GM12873 (cell line): ENCODE data around the gene ZC3H4.

ENCODE experiments used
- CTCF ChIP-seq: IDR thresholded peaks from 2 replicates; pipeline ENCODE4 v1.5.1; 2012; ENCODE audit warnings: low read depth, mild to moderate bottlenecking, moderate library complexity, low read length, control low read depth; ENCODE audit not compliant: insufficient read depth; ENCODE audit errors: missing control alignments

Gene ZC3H4

GRCh38 chr19:47096100-47096704, 17.4 kb downstream of the ZC3H4 start:
- TF ChIP-seq CTCF, result no peak

- TF ChIP-seq CTCF, result no peak
Observed at GRCh38 chr19:47095476-47096099, 18.0 kb downstream of the ZC3H4 start.

GRCh38 chr19:47094557-47095475, 18.8 kb downstream of the ZC3H4 start:
- TF ChIP-seq CTCF, result no peak

- no peak for TF ChIP-seq CTCF
Observed at GRCh38 chr19:47093841-47094240, 19.7 kb downstream of the ZC3H4 start.

- no peak for TF ChIP-seq CTCF
Observed at GRCh38 chr19:47093254-47093653, 20.3 kb downstream of the ZC3H4 start.

- TF ChIP-seq CTCF, result no peak
Observed at GRCh38 chr19:47089767-47090350, 23.7 kb downstream of the ZC3H4 start.

- no peak for TF ChIP-seq CTCF
Observed at GRCh38 chr19:47086280-47086679, 27.3 kb downstream of the ZC3H4 start.
